Neuron (in vitro differentiated cells): Measurements from ENCODE around the gene HLA-DOA.

ENCODE experiments used
- H2AFZ ChIP-seq: one replicate; pipeline ENCODE4 v1.6.1; 2013; ENCODE audit warnings: low read depth, mild to moderate bottlenecking, inconsistent platforms, low read length, moderate library complexity
- H3K27me3 ChIP-seq: one replicate; pipeline ENCODE4 v1.6.1; 2013; ENCODE audit warnings: low read length; ENCODE audit not compliant: insufficient read depth
- H3K36me3 ChIP-seq: one replicate; pipeline ENCODE4 v1.6.1; 2013; ENCODE audit warnings: low read length; ENCODE audit not compliant: insufficient read depth
- H3K4me1 ChIP-seq: one replicate; pipeline ENCODE4 v1.6.1; 2013; ENCODE audit warnings: low read length; ENCODE audit not compliant: insufficient read depth
- H3K4me3 ChIP-seq: 2 replicates; pipeline ENCODE4 v1.5.1; 2013; ENCODE audit warnings: mild to moderate bottlenecking, low read length, moderate library complexity
- H3K9me3 ChIP-seq: one replicate; pipeline ENCODE4 v1.6.1; 2013; ENCODE audit warnings: low read length

The HLA-DOA gene

DNA sequence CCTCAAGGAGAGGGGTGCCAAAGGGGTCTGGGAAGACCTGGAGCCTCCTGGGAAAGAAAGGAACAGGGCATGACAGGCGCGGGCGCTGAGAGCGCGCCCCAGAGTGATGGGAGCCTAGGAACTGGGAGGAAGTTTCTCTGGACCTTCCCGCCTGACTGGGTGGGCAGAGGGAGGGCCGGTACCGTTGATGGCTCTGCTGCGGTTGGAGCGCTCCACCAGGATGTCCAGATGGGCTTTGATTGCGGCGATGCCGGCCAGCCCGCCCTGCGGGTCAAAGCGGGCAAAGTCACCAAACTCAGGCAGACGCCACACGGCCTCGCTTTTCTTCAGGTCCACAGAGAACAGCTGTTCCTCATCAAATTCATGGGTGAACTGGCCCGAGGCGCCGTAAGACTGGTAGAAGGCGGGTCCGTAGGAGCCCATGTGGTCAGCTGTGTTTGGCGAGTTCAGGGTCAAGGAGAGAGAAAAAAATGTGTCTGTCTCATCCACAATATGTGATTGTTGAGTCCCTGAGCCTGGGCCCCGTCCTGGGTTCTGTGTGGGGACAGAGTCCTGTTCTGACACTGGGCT lies 1.5 kb downstream of the HLA-DOA start:
- no peak overlapping the region for H2AFZ ChIP-seq
- no peaks in the 10 kb centered on the region for H3K4me1 ChIP-seq
- H3K27me3 ChIP-seq: peaks cover 22% of the 10 kb centered on the region
- H3K9me3 ChIP-seq: no peaks in the 10 kb centered on the region
- no peaks in the 10 kb centered on the region for H3K36me3 ChIP-seq
- no peak overlapping the region for H3K4me3 ChIP-seq

DNA sequence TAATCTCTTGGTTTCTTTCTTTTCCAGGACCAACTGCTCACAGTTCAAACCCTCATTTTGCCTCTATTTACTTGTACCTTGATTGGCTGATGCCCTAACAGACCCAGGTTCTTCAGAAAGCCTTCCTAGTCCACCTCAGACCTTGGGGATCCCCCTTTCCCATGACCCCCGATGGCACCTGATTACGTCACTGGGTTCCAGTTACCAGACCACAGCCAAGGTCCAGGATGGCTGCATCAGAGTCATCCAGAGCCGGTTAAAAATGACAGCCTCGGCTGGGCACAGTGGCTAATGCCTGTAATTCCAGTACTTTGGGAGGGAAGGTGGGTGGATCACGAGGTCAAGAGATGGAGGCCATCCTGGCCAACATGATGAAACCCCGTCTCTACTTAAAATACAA lies 4.5 kb downstream of the HLA-DOA start:
- Histone ChIP-seq H3K9me3 (no peaks in the 10 kb centered on the region), H3K4me3 (no peak overlapping the region), H3K4me1 (no peaks in the 10 kb centered on the region), H3K27me3 (peaks cover 29% of the 10 kb centered on the region), H2AFZ (no peak overlapping the region), H3K36me3 (no peaks in the 10 kb centered on the region)

DNA sequence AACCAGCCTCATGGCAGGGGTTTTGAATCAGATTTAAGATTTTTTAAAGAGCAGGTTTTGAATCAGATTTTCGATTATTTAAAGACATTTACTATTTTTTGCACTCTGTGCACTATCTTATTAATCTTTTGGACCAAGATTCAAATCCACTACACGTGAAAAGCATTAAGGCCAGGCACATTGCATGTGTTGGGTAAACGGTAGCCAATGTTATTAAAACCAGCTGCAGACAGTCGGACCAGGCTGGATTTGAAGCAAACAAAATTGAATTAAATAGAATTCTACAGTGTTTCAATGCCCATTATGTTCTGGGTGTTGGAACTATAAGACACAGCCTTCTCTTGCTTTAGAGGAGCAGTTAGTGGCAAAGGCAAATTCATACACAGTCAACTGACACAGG lies 7.7 kb downstream of the HLA-DOA start:
- no peaks in the 10 kb centered on the region for H3K36me3 ChIP-seq
- no peak overlapping the region for H3K4me3 ChIP-seq
- peaks cover 34% of the 10 kb centered on the region for H3K27me3 ChIP-seq
- H3K9me3 ChIP-seq: no peaks in the 10 kb centered on the region
- no peaks in the 10 kb centered on the region for H3K4me1 ChIP-seq
- no peak overlapping the region for H2AFZ ChIP-seq

DNA sequence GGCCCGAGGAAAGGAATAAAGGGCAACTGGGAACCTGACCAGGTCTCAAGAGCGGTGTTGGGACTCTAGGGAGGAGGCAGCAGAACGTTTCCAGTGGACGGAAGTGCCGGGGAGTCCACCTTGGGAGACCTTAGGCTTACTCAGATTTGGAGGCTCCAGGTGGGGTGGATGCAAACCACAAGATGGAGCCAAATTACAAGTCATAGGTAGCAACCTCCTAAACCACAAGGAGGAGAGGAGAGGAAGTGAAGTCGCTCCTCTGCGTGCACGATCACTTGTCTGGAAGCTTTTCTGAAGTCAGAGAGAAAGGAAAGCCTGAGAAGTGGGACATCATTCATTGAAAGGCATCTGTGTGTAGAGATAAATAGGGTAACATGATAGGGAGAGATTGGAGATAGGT lies 9.3 kb downstream of the HLA-DOA start:
- Histone ChIP-seq H3K27me3 (peaks cover 40% of the 10 kb centered on the region), H3K4me1 (no peaks in the 10 kb centered on the region)

DNA sequence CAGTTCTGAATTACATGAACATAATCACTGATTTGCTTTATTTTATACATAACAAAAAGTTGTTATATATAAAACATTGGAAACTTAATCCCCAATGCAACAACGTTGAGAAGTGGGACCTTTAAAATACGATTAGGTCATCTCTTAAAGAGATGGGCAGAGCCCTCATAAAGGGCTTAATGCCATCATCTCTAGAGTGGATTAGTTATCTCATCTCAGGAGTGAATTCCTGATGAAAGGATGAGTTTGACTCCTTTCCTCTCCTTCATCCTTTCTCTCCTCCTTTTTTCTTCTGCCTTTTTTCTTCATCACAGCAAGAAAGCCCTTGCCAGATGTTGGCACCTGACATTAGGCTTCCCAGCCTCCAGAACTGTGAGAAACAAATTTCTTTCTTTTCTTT lies 13.9 kb downstream of the HLA-DOA start:
- Histone ChIP-seq H3K36me3 (no peaks in the 10 kb centered on the region), H2AFZ (no peak overlapping the region), H3K9me3 (no peaks in the 10 kb centered on the region), H3K27me3 (peaks cover 13% of the 10 kb centered on the region), H3K4me3 (no peak overlapping the region), H3K4me1 (no peaks in the 10 kb centered on the region)

More for the DNA sequence above, 9.3 kb downstream of the HLA-DOA start:
- H2AFZ ChIP-seq: no peak overlapping the region
- no peaks in the 10 kb centered on the region for H3K9me3 ChIP-seq
- H3K4me3 ChIP-seq: no peak overlapping the region
- H3K36me3 ChIP-seq: no peaks in the 10 kb centered on the region

DNA sequence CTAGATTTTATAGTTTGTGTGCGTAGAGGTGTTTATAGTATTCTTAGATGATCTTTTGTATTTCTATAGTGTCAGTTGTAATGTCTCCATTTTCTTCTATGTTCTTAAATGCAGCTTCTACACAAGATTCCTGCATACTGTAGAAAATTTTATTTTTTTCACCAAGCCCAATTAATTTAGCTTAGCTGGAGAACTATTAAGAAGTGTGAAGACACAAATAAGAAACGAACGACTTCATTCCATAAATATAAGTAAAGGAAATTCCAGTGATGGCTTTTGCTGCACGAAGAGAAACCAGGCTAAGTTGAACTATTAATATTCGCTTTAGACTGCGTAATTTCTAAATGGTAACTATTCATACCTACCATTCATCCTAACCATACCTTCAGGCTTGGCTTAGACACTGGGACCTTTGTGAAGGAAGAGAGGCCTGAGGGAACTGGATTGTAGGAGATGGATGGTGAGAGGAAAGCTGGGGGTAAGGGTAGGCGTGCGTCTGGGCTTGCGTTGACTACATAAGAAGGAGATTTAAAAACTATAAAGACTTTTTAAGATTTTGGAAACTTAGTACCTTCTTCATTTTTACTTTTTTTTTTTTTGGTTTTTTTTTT lies 15.9 kb downstream of the HLA-DOA start:
- no peaks in the 10 kb centered on the region for H3K9me3 ChIP-seq
- peaks cover 8% of the 10 kb centered on the region for H3K27me3 ChIP-seq
- H3K4me1 ChIP-seq: no peaks in the 10 kb centered on the region
- no peak overlapping the region for H3K4me3 ChIP-seq
- no peaks in the 10 kb centered on the region for H3K36me3 ChIP-seq
- no peak overlapping the region for H2AFZ ChIP-seq

DNA sequence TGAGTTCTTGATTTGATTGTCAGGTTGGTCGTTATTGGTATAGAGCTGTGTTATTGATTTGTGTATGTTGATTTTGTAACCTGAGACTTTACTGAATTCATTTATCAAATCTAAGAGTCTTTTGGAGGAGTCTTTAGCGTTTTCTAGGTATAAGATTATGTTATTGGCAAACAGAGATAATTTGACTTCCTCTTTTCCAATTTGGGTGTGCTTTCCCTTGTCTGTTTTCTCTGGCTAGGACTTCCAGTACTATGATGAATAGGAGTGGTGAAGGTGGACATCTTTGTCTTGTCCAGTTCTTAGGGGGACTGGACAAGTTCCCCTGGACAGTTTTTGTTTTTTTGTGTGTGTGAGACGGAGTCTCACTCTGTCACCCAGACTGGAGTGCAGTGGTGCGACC lies 17.4 kb downstream of the HLA-DOA start:
- no peaks in the 10 kb centered on the region for H3K36me3 ChIP-seq
- H3K4me1 ChIP-seq: no peaks in the 10 kb centered on the region
- no peak overlapping the region for H3K4me3 ChIP-seq
- no peak overlapping the region for H2AFZ ChIP-seq
- no peaks in the 10 kb centered on the region for H3K9me3 ChIP-seq
- H3K27me3 ChIP-seq: peaks cover 12% of the 10 kb centered on the region

DNA sequence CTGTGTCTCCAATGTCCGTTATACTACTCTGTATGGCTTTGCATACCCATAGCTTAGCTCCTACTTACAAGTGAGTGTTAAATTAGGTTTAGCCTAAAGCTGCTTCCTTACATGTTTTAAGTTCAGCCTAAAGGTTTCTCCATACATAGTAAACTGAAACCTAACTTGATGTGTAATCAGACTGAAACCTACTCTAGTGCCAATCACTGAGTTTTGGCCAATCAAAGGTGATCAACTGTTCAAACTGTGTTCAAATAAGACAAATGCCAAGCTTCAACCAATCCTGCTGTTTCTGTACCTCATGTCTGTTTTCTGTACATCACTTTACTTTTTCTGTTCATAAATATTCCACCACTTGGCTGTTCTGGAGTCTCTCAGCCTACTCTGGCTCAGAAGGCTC lies 20.0 kb downstream of the HLA-DOA start:
- Histone ChIP-seq H3K36me3 (no peaks in the 10 kb centered on the region), H2AFZ (no peak overlapping the region), H3K4me3 (no peak overlapping the region), H3K4me1 (no peaks in the 10 kb centered on the region), H3K9me3 (no peaks in the 10 kb centered on the region), H3K27me3 (peaks cover 7% of the 10 kb centered on the region)

DNA sequence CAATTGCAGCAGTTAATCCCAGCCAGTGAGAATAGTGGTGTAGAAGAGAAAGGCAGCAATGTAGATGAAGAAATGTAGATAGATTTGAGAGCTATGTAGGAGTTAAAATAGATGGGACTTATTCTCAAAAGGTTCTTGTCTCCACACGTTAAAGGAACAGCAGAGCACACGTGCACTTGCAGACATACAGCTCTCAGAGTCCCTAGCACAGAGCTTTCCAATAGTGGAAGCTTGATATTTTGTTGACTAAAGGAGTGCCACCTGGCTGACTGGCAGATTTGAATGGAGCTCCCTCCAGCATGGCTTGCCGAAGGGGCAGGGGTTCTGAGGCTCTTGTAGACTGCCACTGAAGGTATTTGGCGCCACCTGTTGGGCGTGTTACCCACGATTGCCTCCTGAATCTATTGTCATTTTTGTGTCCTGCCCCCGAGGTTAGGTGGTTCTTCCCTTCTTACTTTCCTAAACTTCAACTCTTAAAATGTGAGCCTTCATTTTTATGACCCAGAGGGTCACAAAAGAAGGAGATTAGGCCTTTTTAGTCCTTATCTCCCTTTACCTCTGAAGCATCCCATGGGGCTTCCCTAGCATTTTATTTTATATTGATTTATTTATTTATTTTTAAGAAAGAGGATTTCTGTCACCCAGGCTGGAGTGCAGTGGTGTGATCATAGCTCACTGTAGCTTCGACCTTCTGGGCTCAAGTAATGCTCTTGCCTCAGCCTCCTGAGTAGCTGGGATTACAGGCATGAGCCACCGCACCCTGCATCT lies 24.6 kb downstream of the HLA-DOA start:
- peaks cover 7% of the 10 kb centered on the region for H3K27me3 ChIP-seq
- H3K4me3 ChIP-seq: no peak overlapping the region
- no peak overlapping the region for H2AFZ ChIP-seq
- no peaks in the 10 kb centered on the region for H3K9me3 ChIP-seq
- peaks cover 17% of the 10 kb centered on the region for H3K36me3 ChIP-seq
- H3K4me1 ChIP-seq: no peaks in the 10 kb centered on the region

DNA sequence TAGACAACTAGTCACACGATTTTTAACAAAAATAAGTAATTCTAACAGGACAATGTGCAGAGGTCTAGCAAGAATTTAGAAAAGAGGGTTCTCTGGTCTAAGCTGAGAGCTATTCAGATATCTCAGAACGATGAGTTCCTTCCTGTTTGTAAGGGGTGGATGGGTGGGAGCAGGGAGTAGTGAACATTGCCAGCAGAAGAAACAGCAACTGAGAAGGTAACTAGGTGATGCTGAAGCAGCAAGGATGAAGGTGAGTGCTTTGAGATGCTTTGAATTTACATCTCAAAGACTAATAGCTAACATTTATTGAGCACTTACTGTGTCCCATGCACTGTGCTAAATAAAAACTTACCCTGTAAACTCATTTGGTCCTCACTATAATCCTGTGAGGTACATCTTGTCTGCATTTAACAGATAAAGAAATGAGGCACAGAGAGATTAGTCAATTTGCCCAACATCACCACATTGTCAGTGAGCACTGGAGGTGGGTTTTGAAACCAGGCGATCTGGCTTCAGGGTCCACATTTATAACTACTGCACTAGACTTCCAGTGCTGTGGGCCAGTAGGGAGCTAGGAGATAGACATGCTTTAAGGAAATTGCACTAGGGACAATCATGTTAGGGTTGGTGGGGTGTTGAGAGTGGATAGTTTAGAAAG lies 25.3 kb downstream of the HLA-DOA start:
- Histone ChIP-seq H3K4me3 (no peak overlapping the region), H3K36me3 (peaks cover 25% of the 10 kb centered on the region), H2AFZ (no peak overlapping the region), H3K27me3 (peaks cover 7% of the 10 kb centered on the region), H3K4me1 (no peaks in the 10 kb centered on the region), H3K9me3 (no peaks in the 10 kb centered on the region)

DNA sequence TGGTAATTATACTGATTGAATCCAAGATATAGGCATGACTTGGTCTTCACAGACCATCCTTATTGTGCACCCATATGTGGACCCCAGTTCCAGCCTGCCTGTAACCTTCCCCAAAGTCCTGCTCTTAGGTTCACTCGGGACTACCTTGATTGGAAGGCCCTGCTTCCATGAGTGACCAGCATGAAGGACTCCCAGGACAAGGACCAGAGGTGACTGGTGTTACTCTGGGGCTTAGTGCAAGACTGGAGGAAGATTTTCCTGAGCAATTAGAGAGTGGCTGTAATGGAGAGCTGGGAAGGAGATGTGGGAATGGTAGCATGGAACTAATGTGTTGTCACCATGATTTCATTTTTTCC lies 25.9 kb downstream of the HLA-DOA start:
- no peaks in the 10 kb centered on the region for H3K9me3 ChIP-seq
- no peaks in the 10 kb centered on the region for H3K4me1 ChIP-seq
- H3K36me3 ChIP-seq: peaks cover 30% of the 10 kb centered on the region
- H2AFZ ChIP-seq: no peak overlapping the region
- peaks cover 7% of the 10 kb centered on the region for H3K27me3 ChIP-seq
- H3K4me3 ChIP-seq: no peak overlapping the region

DNA sequence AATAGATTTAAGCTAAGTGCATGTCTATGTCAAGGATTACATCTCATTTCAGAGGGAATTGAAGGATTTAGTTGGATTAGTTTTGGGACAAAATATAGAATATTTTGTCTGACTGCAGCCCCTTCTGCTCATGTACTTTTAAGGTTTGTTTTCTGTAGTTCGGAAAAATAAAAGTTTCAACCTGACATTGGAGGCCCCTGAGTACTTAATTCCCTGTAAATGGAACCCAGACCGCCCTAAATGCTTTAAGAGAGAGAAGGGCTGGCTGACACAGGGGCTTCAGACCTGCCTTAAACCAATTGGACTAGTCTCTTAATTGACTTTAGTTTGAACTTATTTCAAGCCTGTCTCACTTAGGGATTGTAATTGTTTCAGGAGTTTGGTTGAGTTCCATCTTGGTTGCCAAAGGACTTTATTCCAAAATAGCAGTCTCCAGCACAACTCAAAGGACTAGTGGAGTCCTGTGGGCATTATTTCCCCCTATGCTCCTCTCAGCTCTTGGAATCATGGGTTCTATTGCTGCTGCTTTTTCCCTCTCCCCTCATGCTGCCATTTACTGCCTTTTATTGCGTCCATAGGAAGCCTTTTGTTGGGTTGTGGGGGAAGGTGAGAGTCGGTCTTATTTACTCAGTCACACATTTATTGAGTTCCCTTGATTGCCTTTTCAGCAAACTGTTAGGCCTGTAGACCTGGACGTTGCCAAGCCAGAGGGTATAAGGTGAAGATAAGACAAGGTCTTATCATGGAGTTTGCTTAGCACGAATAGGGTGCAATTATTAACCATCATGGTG lies 26.5 kb downstream of the HLA-DOA start:
- no peaks in the 10 kb centered on the region for H3K4me1 ChIP-seq
- peaks cover 3% of the 10 kb centered on the region for H3K27me3 ChIP-seq
- H3K9me3 ChIP-seq: no peaks in the 10 kb centered on the region
- peaks cover 36% of the 10 kb centered on the region for H3K36me3 ChIP-seq
- H3K4me3 ChIP-seq: no peak overlapping the region
- H2AFZ ChIP-seq: no peak overlapping the region
